GM12878 (cell line): ENCODE measurements around the gene FKBP2. TPM values are rescaled to one million over a fixed set of nuclear protein-coding genes. Genes with fewer than 3 reads are reported as not detected.

Experiments used
- CBFB ChIP-seq: IDR thresholded peaks from 2 replicates; pipeline ENCODE4 v1.6.1; 2016; ENCODE audit warnings: antibody characterized with exemption, low read depth
- CEBPB ChIP-seq, 2 experiments: fragments of 150-350 bp in 1 of 2; IDR thresholded peaks; 2 replicates each; pipeline ENCODE4 v1.6.1; 2012 to 2014; ENCODE audit warnings: low read depth in 2 of 2, low read length in 2 of 2, borderline replicate concordance in 1 of 2, inconsistent platforms in 1 of 2
- CHD2 ChIP-seq: IDR thresholded peaks from 2 replicates; pipeline ENCODE4 v1.6.1; 2011; ENCODE audit warnings: low read depth, low read length, improper control_type of control experiment, borderline replicate concordance
- CREB1 ChIP-seq: IDR thresholded peaks from 2 replicates; pipeline ENCODE4 v1.6.1; 2012; ENCODE audit warnings: low read depth, mild to moderate bottlenecking, inconsistent platforms
- FOXK2 ChIP-seq: fragments of 450-650 bp; IDR thresholded peaks from 2 replicates; pipeline ENCODE4 v1.6.1; 2017; ENCODE audit warnings: mild to moderate bottlenecking, moderate library complexity
- GATAD2B ChIP-seq: fragments of 450-650 bp; conservative IDR thresholded peaks from 2 replicates; pipeline ENCODE4 v1.6.1; 2017; ENCODE audit warnings: low read depth, mild to moderate bottlenecking, moderate library complexity
- KLF5 ChIP-seq: fragments of 450-650 bp; IDR thresholded peaks from 2 replicates; pipeline ENCODE4 v1.6.1; 2014; ENCODE audit warnings: mild to moderate bottlenecking; ENCODE audit not compliant: partially characterized antibody
- LARP7 ChIP-seq: fragments of 450-650 bp; IDR thresholded peaks from 2 replicates; pipeline ENCODE4 v1.6.1; 2017; ENCODE audit warnings: mild to moderate bottlenecking
- PAX8 ChIP-seq: fragments of 450-650 bp; IDR thresholded peaks from 2 replicates; pipeline ENCODE4 v1.6.1; 2017; ENCODE audit warnings: mild to moderate bottlenecking, moderate library complexity
- RUNX3 ChIP-seq: IDR thresholded peaks from 2 replicates; pipeline ENCODE4 v1.6.1; 2012; ENCODE audit warnings: low read length, inconsistent platforms
- SREBF2 ChIP-seq: IDR thresholded peaks from 2 replicates; pipeline ENCODE4 v1.6.1; 2012; ENCODE audit warnings: mild to moderate bottlenecking, low read length
- TCF12 ChIP-seq: IDR thresholded peaks from 2 replicates; pipeline ENCODE4 v1.6.1; 2011; ENCODE audit warnings: low read depth, mild to moderate bottlenecking, low read length
- ZBTB11 ChIP-seq: fragments of 450-650 bp; formaldehyde crosslinking; IDR thresholded peaks from 2 replicates; pipeline ENCODE4 v1.5.0; 2022; ENCODE audit warnings: mild to moderate bottlenecking, missing genetic modification characterization
- ZNF217 ChIP-seq: fragments of 450-650 bp; IDR thresholded peaks from 2 replicates; pipeline ENCODE4 v1.6.1; 2017; ENCODE audit warnings: antibody characterized with exemption, mild to moderate bottlenecking
- ZNF24 ChIP-seq: fragments of 450-650 bp; IDR thresholded peaks from 2 replicates; pipeline ENCODE4 v1.6.1; 2017; ENCODE audit warnings: antibody characterized with exemption, mild to moderate bottlenecking
- ZNF687 ChIP-seq: fragments of 450-650 bp; IDR thresholded peaks from 2 replicates; pipeline ENCODE4 v1.6.1; 2017; ENCODE audit warnings: mild to moderate bottlenecking, moderate library complexity
- polyA plus RNA-seq, 11 experiments: library from polyadenylated mRNA; depleted of rRNA in 4 of 11; unstranded in 6 of 11; stranded (reverse) in 5 of 11; fragments of >200 nt; fragmentation: Nextera tagmentation in 4 of 11; fragmentation: Illumina TruSeq in 1 of 11; extraction: Ambion mirVana in 4 of 11; extraction: Trizol in 1 of 11; gene quantifications; 1 replicate in 1 of 11; 2 replicates in 10 of 11; pipeline versions ENCODE4 v1.2.1 to v1.2.3, GENCODE V29; 2011 to 2016; ENCODE audit warnings: inconsistent platforms in 2 of 11, missing spikeins in 2 of 11, low read depth in 1 of 11
- total RNA-seq, 4 experiments: library from RNA; depleted of rRNA in 3 of 4; stranded (reverse); fragments of >200 nt in 3 of 4; fragmentation: Illumina TruSeq in 1 of 4; extraction: Trizol in 1 of 4; gene quantifications; 2 replicates each; pipeline versions ENCODE4 v1.2.1 to v1.2.3, GENCODE V29; 2013 to 2021
- TF ChIP-seq, protein P1 (sequence below): IDR thresholded peaks from 2 replicates; pipeline ENCODE4 v1.6.1; 2012; ENCODE audit warnings: low read length, inconsistent platforms
- TF ChIP-seq, protein P2 (sequence below): fragments of 150-350 bp; IDR thresholded peaks from 2 replicates; pipeline ENCODE4 v1.6.1; 2016; ENCODE audit warnings: low read depth, low read length

Gene FKBP2
- total and polyA plus RNA-seq, 10 of the 15 experiments (the other 5 are each of a cell fraction or from before 2014, with no cell fraction given), result 1.8 to 99.7 (median 39.5) TPM

GRCh38 chr11:64284962-64285884, 44.3 kb downstream of the FKBP2 start, which contains the start of gene GPR137 (continued):
- TF ChIP-seq FOXK2, result no peak
- peak; percentile 41; the same call in 1 of the 2 replicates for TF ChIP-seq ZNF687
- peak; percentile 100 for TF ChIP-seq ZNF217
- TF ChIP-seq LARP7, result peak; percentile 76
- no peak for TF ChIP-seq PAX8
- TF ChIP-seq ZNF24, result peak; percentile 90
- TF ChIP-seq, protein P1, sequence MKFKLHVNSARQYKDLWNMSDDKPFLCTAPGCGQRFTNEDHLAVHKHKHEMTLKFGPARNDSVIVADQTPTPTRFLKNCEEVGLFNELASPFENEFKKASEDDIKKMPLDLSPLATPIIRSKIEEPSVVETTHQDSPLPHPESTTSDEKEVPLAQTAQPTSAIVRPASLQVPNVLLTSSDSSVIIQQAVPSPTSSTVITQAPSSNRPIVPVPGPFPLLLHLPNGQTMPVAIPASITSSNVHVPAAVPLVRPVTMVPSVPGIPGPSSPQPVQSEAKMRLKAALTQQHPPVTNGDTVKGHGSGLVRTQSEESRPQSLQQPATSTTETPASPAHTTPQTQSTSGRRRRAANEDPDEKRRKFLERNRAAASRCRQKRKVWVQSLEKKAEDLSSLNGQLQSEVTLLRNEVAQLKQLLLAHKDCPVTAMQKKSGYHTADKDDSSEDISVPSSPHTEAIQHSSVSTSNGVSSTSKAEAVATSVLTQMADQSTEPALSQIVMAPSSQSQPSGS, result no peak
- TF ChIP-seq ZBTB11 (CRISPR knock-in tag), result no peak
- TF ChIP-seq SREBF2, result no peak
- TF ChIP-seq RUNX3, result no peak
- TF ChIP-seq, protein P2, sequence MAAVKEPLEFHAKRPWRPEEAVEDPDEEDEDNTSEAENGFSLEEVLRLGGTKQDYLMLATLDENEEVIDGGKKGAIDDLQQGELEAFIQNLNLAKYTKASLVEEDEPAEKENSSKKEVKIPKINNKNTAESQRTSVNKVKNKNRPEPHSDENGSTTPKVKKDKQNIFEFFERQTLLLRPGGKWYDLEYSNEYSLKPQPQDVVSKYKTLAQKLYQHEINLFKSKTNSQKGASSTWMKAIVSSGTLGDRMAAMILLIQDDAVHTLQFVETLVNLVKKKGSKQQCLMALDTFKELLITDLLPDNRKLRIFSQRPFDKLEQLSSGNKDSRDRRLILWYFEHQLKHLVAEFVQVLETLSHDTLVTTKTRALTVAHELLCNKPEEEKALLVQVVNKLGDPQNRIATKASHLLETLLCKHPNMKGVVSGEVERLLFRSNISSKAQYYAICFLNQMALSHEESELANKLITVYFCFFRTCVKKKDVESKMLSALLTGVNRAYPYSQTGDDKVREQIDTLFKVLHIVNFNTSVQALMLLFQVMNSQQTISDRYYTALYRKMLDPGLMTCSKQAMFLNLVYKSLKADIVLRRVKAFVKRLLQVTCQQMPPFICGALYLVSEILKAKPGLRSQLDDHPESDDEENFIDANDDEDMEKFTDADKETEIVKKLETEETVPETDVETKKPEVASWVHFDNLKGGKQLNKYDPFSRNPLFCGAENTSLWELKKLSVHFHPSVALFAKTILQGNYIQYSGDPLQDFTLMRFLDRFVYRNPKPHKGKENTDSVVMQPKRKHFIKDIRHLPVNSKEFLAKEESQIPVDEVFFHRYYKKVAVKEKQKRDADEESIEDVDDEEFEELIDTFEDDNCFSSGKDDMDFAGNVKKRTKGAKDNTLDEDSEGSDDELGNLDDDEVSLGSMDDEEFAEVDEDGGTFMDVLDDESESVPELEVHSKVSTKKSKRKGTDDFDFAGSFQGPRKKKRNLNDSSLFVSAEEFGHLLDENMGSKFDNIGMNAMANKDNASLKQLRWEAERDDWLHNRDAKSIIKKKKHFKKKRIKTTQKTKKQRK, result no peak
- no peak; the same call in 1 of the 2 replicates for TF ChIP-seq CHD2
- no peak for TF ChIP-seq CBFB
- TF ChIP-seq CREB1, result 0 out of 2 replicates have a peak, but pooled peaks have one; percentile 23
- no peak for TF ChIP-seq CEBPB (IDR thresholded peaks at IDR 0.05; ENCODE audit: borderline replicate concordance in 1 of 2, low read depth in 2 of 2, low read length in 2 of 2)
- peak; percentile 94 for TF ChIP-seq GATAD2B
- 0 out of 2 replicates have a peak, but pooled peaks have one; percentile 13 for TF ChIP-seq TCF12
- peak; percentile 74 for TF ChIP-seq KLF5
